Measurements from ENCODE around the gene ABHD12B. TPM values are rescaled to one million over a fixed set of nuclear protein-coding genes. Genes with fewer than 3 reads are reported as not detected.

The ABHD12B gene
- total and polyA plus RNA-seq, 2 experiments from 2014 or later, result 9.0 to 52.8 TPM

GRCh38 chr14:50864946-50865345 lies 6.9 kb upstream of the ABHD12B start:
- ATAC-seq (no peak), DNase-seq (ENCODE audit: low spot score) (no peak)
- Histone ChIP-seq H3K4me2 (no peak overlapping the region), H3K9me2 (ENCODE audit: insufficient read depth) (no peaks in the 10 kb centered on the region), H3K27ac (ENCODE audit: low read depth) (no peak overlapping the region), H2AFZ (peak overlapping the region; percentile 12; the same call in 1 of the 2 replicates), H3K36me3 (ENCODE audit: insufficient read depth) (no peaks in the 10 kb centered on the region), H3K4me3 (no peak overlapping the region), H3K4me1 (ENCODE audit: insufficient read depth) (peaks cover 17% of the 10 kb centered on the region), H3K79me2 (replicated peaks; ENCODE audit: insufficient read depth) (no peaks in the 10 kb centered on the region), H4K20me1 (replicated peaks; ENCODE audit: insufficient read depth) (no peaks in the 10 kb centered on the region), H3K27me3 (ENCODE audit: insufficient read depth) (no peaks in the 10 kb centered on the region), H3F3A (replicated peaks; ENCODE audit: low read depth) (no peaks in the 10 kb centered on the region)
- TF ChIP-seq ETS1 (IDR thresholded peaks at IDR 0.05) (no peak), JUNB (IDR thresholded peaks at IDR 0.05; ENCODE audit: unreplicated experiment) (no peak), CREB1 (CRISPR knock-in tag; IDR thresholded peaks at IDR 0.05; ENCODE audit: low read depth) (no peak), ZNF462 (CRISPR knock-in tag; IDR thresholded peaks at IDR 0.05) (no peak), POLR2AphosphoS5 (IDR thresholded peaks at IDR 0.05; ENCODE audit: low read depth) (no peak), ZNF114 (CRISPR knock-in tag; IDR thresholded peaks at IDR 0.05) (no peak), REST (IDR thresholded peaks at IDR 0.05; ENCODE audit: unreplicated experiment) (no peak), CTCF (conservative IDR thresholded peaks at IDR 0.05; ENCODE audit: low read depth in 2 of 2) (no peak), NANOG (IDR thresholded peaks at IDR 0.05; ENCODE audit: borderline replicate concordance) (no peak), STAT1 (IDR thresholded peaks at IDR 0.05; ENCODE audit: unreplicated experiment) (no peak), EZH2phosphoT487 (IDR thresholded peaks at IDR 0.05; ENCODE audit: unreplicated experiment) (no peak), ZNF331 (CRISPR knock-in tag; IDR thresholded peaks at IDR 0.05; ENCODE audit: low read depth) (no peak), EZH2 (IDR thresholded peaks at IDR 0.05; ENCODE audit: low read depth, unreplicated experiment) (no peak)
- Mint-ChIP-seq H3K4me3 (no peak overlapping the region), H3K36me3 (ENCODE audit: low read depth) (no peaks in the 10 kb centered on the region), H3K4me1 (peaks cover 31% of the 10 kb centered on the region), H3K27ac (no peak overlapping the region), H3K9me3 (no peaks in the 10 kb centered on the region), H3K27me3 (ENCODE audit: insufficient read depth, low read depth, poor library complexity) (peaks cover 1% of the 10 kb centered on the region)

Data from GM23338 (cell line).